HFFc6 (cell line): Measurements from ENCODE around the gene B4GALT3. TPM values are rescaled to one million over a fixed set of nuclear protein-coding genes. Genes with fewer than 3 reads are reported as not detected.

ENCODE experiments used
- DNase-seq: peaks from one replicate; pipeline ENCODE4 v3.0.0-alpha.2; 2018
- H3K27ac Mint-ChIP-seq: 2 replicates; pipeline ENCODE4 v1.8.0; 2020; ENCODE audit warnings: mild to moderate bottlenecking, mixed read lengths
- H3K27me3 Mint-ChIP-seq: 2 replicates; pipeline ENCODE4 v1.8.0; 2021; ENCODE audit warnings: mild to moderate bottlenecking, moderate library complexity, mixed read lengths; ENCODE audit not compliant: insufficient read depth
- H3K36me3 Mint-ChIP-seq: 2 replicates; pipeline ENCODE4 v1.8.0; 2021; ENCODE audit warnings: low read depth, mixed read lengths
- H3K4me1 Mint-ChIP-seq: 2 replicates; pipeline ENCODE4 v1.8.0; 2020; ENCODE audit warnings: low read depth, mixed read lengths
- H3K4me3 Mint-ChIP-seq: 2 replicates; pipeline ENCODE4 v1.8.0; 2020; ENCODE audit warnings: mild to moderate bottlenecking, moderate library complexity, mixed read lengths
- H3K9me3 Mint-ChIP-seq: 2 replicates; pipeline ENCODE4 v1.8.0; 2020; ENCODE audit warnings: mild to moderate bottlenecking, mixed read lengths
- CTCF ChIP-seq: fragments of 200-600 bp; sonication (generic); IDR thresholded peaks from 2 replicates; pipeline ENCODE4 v1.5.0; 2021; ENCODE audit warnings: antibody characterized with exemption, mild to moderate bottlenecking
- microRNA-seq: library from miRNA; unstranded; fragments of <30 nt; microRNA quantifications from one replicate; pipeline ENCODE4, GENCODE V29; 2019
- total RNA-seq, 6 experiments: library from RNA; stranded (reverse); fragmentation: NEBNext Ultra II Directional; extraction: Animal tissue kit (Norgen Biotek cat#: 25700); gene quantifications; 2 replicates in 1 of 6; 3 replicates in 5 of 6; pipeline ENCODE4 v1.2.3, GENCODE V29; 2021

The B4GALT3 gene
- total RNA-seq, 6 experiments from 2014 or later = 31.0 to 38.2 (median 35.4) TPM

GRCh38 chr1:161128591-161129420 lies 48.5 kb downstream of the B4GALT3 start:
- no peak overlapping the region for H3K27ac Mint-ChIP-seq
- H3K27me3 Mint-ChIP-seq = 0 out of 2 replicates have a peak, but pooled peaks cover 1% of the 10 kb centered on the region
- no peak for TF ChIP-seq CTCF
- no peak for DNase-seq
- no peak overlapping the region for H3K4me3 Mint-ChIP-seq
- H3K9me3 Mint-ChIP-seq = no peaks in the 10 kb centered on the region
- H3K4me1 Mint-ChIP-seq = peaks cover 40% of the 10 kb centered on the region
- H3K36me3 Mint-ChIP-seq = peaks cover 52% of the 10 kb centered on the region

- 0 out of 2 replicates have a peak, but pooled peaks cover 1% of the 10 kb centered on the region for H3K27me3 Mint-ChIP-seq
- no peak overlapping the region for H3K27ac Mint-ChIP-seq
- TF ChIP-seq CTCF = no peak
- peaks cover 40% of the 10 kb centered on the region for H3K4me1 Mint-ChIP-seq
- no peak for DNase-seq
- peaks cover 52% of the 10 kb centered on the region for H3K36me3 Mint-ChIP-seq
- no peaks in the 10 kb centered on the region for H3K9me3 Mint-ChIP-seq
- H3K4me3 Mint-ChIP-seq = no peak overlapping the region
Observed at GRCh38 chr1:161127649-161128048, 49.7 kb downstream of the B4GALT3 start.

- no peak for TF ChIP-seq CTCF
- Mint-ChIP-seq H3K36me3 (peaks cover 36% of the 10 kb centered on the region), H3K4me1 (peaks cover 42% of the 10 kb centered on the region), H3K9me3 (no peaks in the 10 kb centered on the region), H3K27me3 (no peaks in the 10 kb centered on the region; the same call in 1 of the 2 replicates), H3K27ac (no peak overlapping the region), H3K4me3 (no peak overlapping the region)
- no peak for DNase-seq
Observed at GRCh38 chr1:161122967-161123366, 54.3 kb downstream of the B4GALT3 start.

GRCh38 chr1:161121834-161122233 lies 55.5 kb downstream of the B4GALT3 start:
- Mint-ChIP-seq H3K9me3 (no peaks in the 10 kb centered on the region), H3K4me1 (peaks cover 38% of the 10 kb centered on the region), H3K27me3 (no peaks in the 10 kb centered on the region; the same call in 1 of the 2 replicates), H3K4me3 (no peak overlapping the region), H3K36me3 (peaks cover 32% of the 10 kb centered on the region), H3K27ac (no peak overlapping the region)
- TF ChIP-seq CTCF = no peak
- DNase-seq = no peak

Small RNA genes within 50 kb of the gene (microRNA-seq; reads per million reads assigned to microRNA genes)
- gene MIR5187 = not detected

Other genes with a start within 250 kb of the B4GALT3 start
- not detected for gene ITLN2, start 222.7 kb downstream of the B4GALT3 start, total RNA-seq
- gene F11R, start 156.4 kb downstream of the B4GALT3 start, total RNA-seq = under 1 TPM in 4 of 6 experiments, not detected in 2; 0.05 to 0.38 (median 0.14) TPM
- not detected for gene TSTD1, start 138.5 kb downstream of the B4GALT3 start, total RNA-seq
- 10 to 100 TPM; 31.2 to 38.0 (median 33.4) TPM for gene USF1, start 131.5 kb downstream of the B4GALT3 start, total RNA-seq
- gene ARHGAP30, start 107.6 kb downstream of the B4GALT3 start, total RNA-seq = not detected
- gene NECTIN4, start 87.9 kb downstream of the B4GALT3 start, total RNA-seq = under 1 TPM in 2 of 6 experiments, not detected in 4; 0.09 to 0.14 TPM
- 1 to 10 TPM; 1.3 to 2.7 (median 2.1) TPM for gene KLHDC9, start 79.1 kb downstream of the B4GALT3 start, total RNA-seq
- 100 to 1,000 TPM in 2 of 6 experiments, 10 to 100 TPM in 4; 77.4 to 114 (median 92.8) TPM for gene PFDN2, start 59.5 kb downstream of the B4GALT3 start, total RNA-seq
- gene NIT1, start 59.4 kb downstream of the B4GALT3 start, total RNA-seq = 10 to 100 TPM; 26.2 to 35.1 (median 32.5) TPM
- gene DEDD, start 44.8 kb downstream of the B4GALT3 start, total RNA-seq = 10 to 100 TPM; 29.8 to 39.2 (median 36.0) TPM
- gene UFC1, start 23.5 kb downstream of the B4GALT3 start, total RNA-seq = 10 to 100 TPM; 83.8 to 92.6 (median 85.1) TPM
- gene USP21, start 18.0 kb downstream of the B4GALT3 start, total RNA-seq = 10 to 100 TPM; 16.6 to 18.9 (median 17.2) TPM
- 10 to 100 TPM; 11.8 to 15.2 (median 13.5) TPM for gene PPOX, start 11.1 kb downstream of the B4GALT3 start, total RNA-seq
- 1 to 10 TPM; 3.4 to 8.3 (median 6.5) TPM for gene ADAMTS4, start 21.5 kb upstream of the B4GALT3 start, total RNA-seq
- 10 to 100 TPM; 81.5 to 90.8 (median 85.8) TPM for gene NDUFS2, start 24.9 kb upstream of the B4GALT3 start, total RNA-seq
- gene FCER1G, start 37.8 kb upstream of the B4GALT3 start, total RNA-seq = 1 to 10 TPM in 1 of 6 experiments, under 1 TPM in 4, not detected in 1; 0.33 to 1.0 (median 0.53) TPM
- not detected for gene APOA2, start 46.1 kb upstream of the B4GALT3 start, total RNA-seq
- 10 to 100 TPM in 5 of 6 experiments, 1 to 10 TPM in 1; 9.8 to 13.6 (median 10.6) TPM for gene TOMM40L, start 48.6 kb upstream of the B4GALT3 start, total RNA-seq
- not detected for gene NR1I3, start 60.7 kb upstream of the B4GALT3 start, total RNA-seq
- gene PCP4L1, start 81.2 kb upstream of the B4GALT3 start, total RNA-seq = not detected
- gene MPZ, start 132.5 kb upstream of the B4GALT3 start, total RNA-seq = 1 to 10 TPM in 1 of 6 experiments, under 1 TPM in 5; 0.28 to 1.1 (median 0.64) TPM
- 100 to 1,000 TPM; 237 to 285 (median 247) TPM for gene SDHC, start 136.9 kb upstream of the B4GALT3 start, total RNA-seq
- not detected for gene CFAP126, start 190.4 kb upstream of the B4GALT3 start, total RNA-seq